Osteoblast (primary cell): Measurements from ENCODE around the gene CDH8. TPM values are rescaled to one million over a fixed set of nuclear protein-coding genes. Genes with fewer than 3 reads are reported as not detected.
"Not testable (repeated sequence)": the region's sequence is repeated elsewhere in the genome, so short reads cannot be mapped to it uniquely, and the experiment has no call there.

ENCODE experiments used
- DNase-seq: peaks from one replicate; pipeline ENCODE4 v3.0.0; 2011; ENCODE audit warnings: low spot score, mixed read lengths; ENCODE audit not compliant: insufficient read length; ENCODE audit errors: missing footprints
- H2AFZ ChIP-seq: 2 replicates; pipeline ENCODE4 v1.6.0; 2011; ENCODE audit warnings: mild to moderate bottlenecking, low read length
- H3K27ac ChIP-seq: 2 replicates; pipeline ENCODE4 v1.5.1; 2011; ENCODE audit warnings: mild to moderate bottlenecking, low read depth, low read length, moderate library complexity
- H3K27me3 ChIP-seq: 2 replicates; pipeline ENCODE4 v1.6.0; 2012; ENCODE audit warnings: mild to moderate bottlenecking, control low read depth, inconsistent platforms, low read length, moderate library complexity; ENCODE audit not compliant: insufficient read depth
- H3K36me3 ChIP-seq: 2 replicates; pipeline ENCODE4 v1.5.1; 2011; ENCODE audit warnings: mild to moderate bottlenecking, low read length, control low read depth, moderate library complexity; ENCODE audit not compliant: insufficient read depth
- H3K4me1 ChIP-seq: 2 replicates; pipeline ENCODE4 v1.5.1; 2011; ENCODE audit warnings: mild to moderate bottlenecking, low read length, control low read depth, moderate library complexity; ENCODE audit not compliant: insufficient read depth
- H3K4me2 ChIP-seq: 2 replicates; pipeline ENCODE4 v1.6.0; 2011; ENCODE audit warnings: mild to moderate bottlenecking, low read length; ENCODE audit not compliant: insufficient read depth
- H3K4me3 ChIP-seq: fragments of 200-600 bp; sonication (generic); 3 replicates; pipeline ENCODE4 v1.5.1; 2012; ENCODE audit warnings: mild to moderate bottlenecking, low read length, inconsistent platforms; ENCODE audit not compliant: insufficient read depth
- H3K79me2 ChIP-seq: 2 replicates; pipeline ENCODE4 v1.6.0; 2012; ENCODE audit warnings: mild to moderate bottlenecking, low read length, control low read depth, inconsistent platforms; ENCODE audit not compliant: insufficient read depth
- H3K9me3 ChIP-seq: 2 replicates; pipeline ENCODE4 v1.5.1; 2011; ENCODE audit warnings: low read depth, low read length, control low read depth
- H4K20me1 ChIP-seq: 2 replicates; pipeline ENCODE4 v1.6.0; 2012; ENCODE audit warnings: mild to moderate bottlenecking, low read length, control low read depth; ENCODE audit not compliant: insufficient read depth
- CTCF ChIP-seq: IDR thresholded peaks from 2 replicates; pipeline ENCODE4 v1.5.1; 2011; ENCODE audit warnings: mild to moderate bottlenecking, low read depth, low read length, moderate library complexity; ENCODE audit errors: extremely low read depth
- total RNA-seq: library from RNA; depleted of rRNA; stranded (reverse); fragments of >200 nt; gene quantifications from 2 replicates; pipeline ENCODE4 v1.2.3, GENCODE V29; 2012

CDH8 gene
- total RNA-seq, 1 donor, result not detected

- Histone ChIP-seq H2AFZ (no peak overlapping the region), H3K27ac (no peak overlapping the region), H3K4me2 (no peak overlapping the region), H3K4me3 (no peak overlapping the region), H3K4me1 (no peaks in the 10 kb centered on the region), H3K27me3 (no peaks in the 10 kb centered on the region), H3K36me3 (no peaks in the 10 kb centered on the region), H3K9me3 (no peaks in the 10 kb centered on the region), H3K79me2 (no peaks in the 10 kb centered on the region), H4K20me1 (no peaks in the 10 kb centered on the region)
- no peak for DNase-seq
- TF ChIP-seq CTCF, result no peak
Observed at GRCh38 chr16:61926766-61927165, 109.5 kb downstream of the CDH8 start.

- no peak overlapping the region for H2AFZ ChIP-seq
- no peaks in the 10 kb centered on the region for H4K20me1 ChIP-seq
Observed at GRCh38 chr16:61923629-61924028, 112.6 kb downstream of the CDH8 start.

GRCh38 chr16:61921373-61921772 is 114.9 kb downstream of the CDH8 start:
- Histone ChIP-seq H3K27ac (no peak overlapping the region), H3K36me3 (no peaks in the 10 kb centered on the region), H4K20me1 (no peaks in the 10 kb centered on the region), H2AFZ (no peak overlapping the region), H3K4me3 (no peak overlapping the region), H3K27me3 (no peaks in the 10 kb centered on the region), H3K4me1 (no peaks in the 10 kb centered on the region), H3K9me3 (no peaks in the 10 kb centered on the region), H3K4me2 (no peak overlapping the region), H3K79me2 (no peaks in the 10 kb centered on the region)
- no peak for TF ChIP-seq CTCF
- DNase-seq, result no peak

More at GRCh38 chr16:61923629-61924028, 112.6 kb downstream of the CDH8 start:
- H3K79me2 ChIP-seq, result no peaks in the 10 kb centered on the region
- no peaks in the 10 kb centered on the region for H3K36me3 ChIP-seq
- H3K4me1 ChIP-seq, result no peaks in the 10 kb centered on the region
- H3K9me3 ChIP-seq, result no peaks in the 10 kb centered on the region
- no peaks in the 10 kb centered on the region for H3K27me3 ChIP-seq
- TF ChIP-seq CTCF, result no peak
- no peak for DNase-seq
- no peak overlapping the region for H3K4me2 ChIP-seq
- H3K27ac ChIP-seq, result no peak overlapping the region
- H3K4me3 ChIP-seq, result no peak overlapping the region

- H3K4me3 ChIP-seq, H3K36me3 ChIP-seq, DNase-seq, H4K20me1 ChIP-seq, H3K27ac ChIP-seq, H3K4me1 ChIP-seq, H2AFZ ChIP-seq, H3K4me2 ChIP-seq, H3K27me3 ChIP-seq, H3K79me2 ChIP-seq, H3K9me3 ChIP-seq: not testable (repeated sequence)
Observed at GRCh38 chr16:61917865-61918826, 118.1 kb downstream of the CDH8 start.
